Ishikawa (cell line): ENCODE results near the gene TNIP2.

ENCODE experiments used
- CEBPB ChIP-seq: IDR thresholded peaks from 2 replicates; pipeline ENCODE4 v1.6.1; 2012
- CREB1 ChIP-seq: IDR thresholded peaks from 2 replicates; pipeline ENCODE4 v1.6.1; 2012; ENCODE audit warnings: low read depth
- EGR1 ChIP-seq: IDR thresholded peaks from 2 replicates; pipeline ENCODE4 v1.6.1; 2012
- EP300 ChIP-seq: IDR thresholded peaks from 2 replicates; pipeline ENCODE4 v1.6.1; 2012; ENCODE audit warnings: borderline replicate concordance
- FOXM1 ChIP-seq: IDR thresholded peaks from 2 replicates; pipeline ENCODE4 v1.6.1; 2012; ENCODE audit warnings: low read depth, borderline replicate concordance
- MAX ChIP-seq: IDR thresholded peaks from 2 replicates; pipeline ENCODE4 v1.6.1; 2012
- NFIC ChIP-seq: IDR thresholded peaks from 2 replicates; pipeline ENCODE4 v1.6.1; 2012
- RAD21 ChIP-seq: IDR thresholded peaks from 2 replicates; pipeline ENCODE4 v1.6.1; 2012; ENCODE audit warnings: low read depth
- TAF1 ChIP-seq: IDR thresholded peaks from 2 replicates; pipeline ENCODE4 v1.6.1; 2012; ENCODE audit warnings: low read depth, mild to moderate bottlenecking
- TCF12 ChIP-seq: IDR thresholded peaks from 2 replicates; pipeline ENCODE4 v1.6.1; 2012; ENCODE audit warnings: low read depth
- TEAD4 ChIP-seq: IDR thresholded peaks from 2 replicates; pipeline ENCODE4 v1.6.1; 2012
- USF1 ChIP-seq: IDR thresholded peaks from 2 replicates; pipeline ENCODE4 v1.6.1; 2012
- YY1 ChIP-seq: IDR thresholded peaks from 2 replicates; pipeline ENCODE4 v1.6.1; 2012; ENCODE audit warnings: low read depth
- ZBTB7A ChIP-seq: IDR thresholded peaks from 2 replicates; pipeline ENCODE4 v1.6.1; 2012; ENCODE audit warnings: low read depth
- TF ChIP-seq, protein P1 (sequence below): IDR thresholded peaks from 2 replicates; pipeline ENCODE4 v1.6.1; 2012; ENCODE audit warnings: low read depth, mild to moderate bottlenecking

TNIP2 gene

DNA sequence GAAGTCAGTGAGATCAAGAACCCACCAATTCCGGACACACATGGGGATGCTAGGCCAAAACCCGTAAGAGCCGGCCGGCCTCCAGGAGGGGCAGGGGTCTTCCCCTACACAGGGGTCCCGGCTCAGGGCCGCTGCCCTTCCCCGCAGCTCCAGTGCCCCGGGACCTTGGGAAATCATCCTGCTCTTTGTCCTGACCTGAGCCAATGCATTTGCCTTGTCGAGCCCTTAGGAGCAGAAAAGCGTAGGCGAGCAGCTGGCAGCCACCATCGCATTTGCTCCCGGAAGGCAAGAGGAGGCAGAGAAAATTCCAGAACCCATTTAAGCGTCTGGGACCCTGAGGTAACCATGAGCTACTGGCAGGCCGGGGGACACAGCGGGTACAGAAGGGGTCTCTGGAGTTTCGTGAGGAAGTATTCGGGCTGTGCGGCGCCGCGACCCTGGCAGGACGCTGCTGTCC, 7.4 kb upstream of the TNIP2 start:
- TF ChIP-seq EGR1 = no peak
- no peak for TF ChIP-seq TAF1
- TF ChIP-seq, protein P1, sequence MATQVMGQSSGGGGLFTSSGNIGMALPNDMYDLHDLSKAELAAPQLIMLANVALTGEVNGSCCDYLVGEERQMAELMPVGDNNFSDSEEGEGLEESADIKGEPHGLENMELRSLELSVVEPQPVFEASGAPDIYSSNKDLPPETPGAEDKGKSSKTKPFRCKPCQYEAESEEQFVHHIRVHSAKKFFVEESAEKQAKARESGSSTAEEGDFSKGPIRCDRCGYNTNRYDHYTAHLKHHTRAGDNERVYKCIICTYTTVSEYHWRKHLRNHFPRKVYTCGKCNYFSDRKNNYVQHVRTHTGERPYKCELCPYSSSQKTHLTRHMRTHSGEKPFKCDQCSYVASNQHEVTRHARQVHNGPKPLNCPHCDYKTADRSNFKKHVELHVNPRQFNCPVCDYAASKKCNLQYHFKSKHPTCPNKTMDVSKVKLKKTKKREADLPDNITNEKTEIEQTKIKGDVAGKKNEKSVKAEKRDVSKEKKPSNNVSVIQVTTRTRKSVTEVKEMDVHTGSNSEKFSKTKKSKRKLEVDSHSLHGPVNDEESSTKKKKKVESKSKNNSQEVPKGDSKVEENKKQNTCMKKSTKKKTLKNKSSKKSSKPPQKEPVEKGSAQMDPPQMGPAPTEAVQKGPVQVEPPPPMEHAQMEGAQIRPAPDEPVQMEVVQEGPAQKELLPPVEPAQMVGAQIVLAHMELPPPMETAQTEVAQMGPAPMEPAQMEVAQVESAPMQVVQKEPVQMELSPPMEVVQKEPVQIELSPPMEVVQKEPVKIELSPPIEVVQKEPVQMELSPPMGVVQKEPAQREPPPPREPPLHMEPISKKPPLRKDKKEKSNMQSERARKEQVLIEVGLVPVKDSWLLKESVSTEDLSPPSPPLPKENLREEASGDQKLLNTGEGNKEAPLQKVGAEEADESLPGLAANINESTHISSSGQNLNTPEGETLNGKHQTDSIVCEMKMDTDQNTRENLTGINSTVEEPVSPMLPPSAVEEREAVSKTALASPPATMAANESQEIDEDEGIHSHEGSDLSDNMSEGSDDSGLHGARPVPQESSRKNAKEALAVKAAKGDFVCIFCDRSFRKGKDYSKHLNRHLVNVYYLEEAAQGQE = no peak
- TF ChIP-seq USF1 = no peak
- no peak for TF ChIP-seq NFIC
- TF ChIP-seq ZBTB7A = no peak
- no peak for TF ChIP-seq RAD21
- TF ChIP-seq TEAD4 = no peak
- no peak for TF ChIP-seq TCF12
- TF ChIP-seq MAX = no peak

- TF ChIP-seq EGR1 = no peak
- no peak for TF ChIP-seq TCF12
- no peak for TF ChIP-seq CEBPB
- TF ChIP-seq, protein P1 = no peak
- no peak for TF ChIP-seq NFIC
- no peak for TF ChIP-seq TAF1
- no peak for TF ChIP-seq TEAD4
- no peak for TF ChIP-seq MAX
- no peak for TF ChIP-seq EP300
- no peak for TF ChIP-seq CREB1
- no peak for TF ChIP-seq YY1
- TF ChIP-seq FOXM1 = no peak
- TF ChIP-seq ZBTB7A = no peak
- no peak for TF ChIP-seq USF1
- no peak for TF ChIP-seq RAD21
Observed at GRCh38 chr4:2762048-2762447, 5.9 kb upstream of the TNIP2 start.

DNA sequence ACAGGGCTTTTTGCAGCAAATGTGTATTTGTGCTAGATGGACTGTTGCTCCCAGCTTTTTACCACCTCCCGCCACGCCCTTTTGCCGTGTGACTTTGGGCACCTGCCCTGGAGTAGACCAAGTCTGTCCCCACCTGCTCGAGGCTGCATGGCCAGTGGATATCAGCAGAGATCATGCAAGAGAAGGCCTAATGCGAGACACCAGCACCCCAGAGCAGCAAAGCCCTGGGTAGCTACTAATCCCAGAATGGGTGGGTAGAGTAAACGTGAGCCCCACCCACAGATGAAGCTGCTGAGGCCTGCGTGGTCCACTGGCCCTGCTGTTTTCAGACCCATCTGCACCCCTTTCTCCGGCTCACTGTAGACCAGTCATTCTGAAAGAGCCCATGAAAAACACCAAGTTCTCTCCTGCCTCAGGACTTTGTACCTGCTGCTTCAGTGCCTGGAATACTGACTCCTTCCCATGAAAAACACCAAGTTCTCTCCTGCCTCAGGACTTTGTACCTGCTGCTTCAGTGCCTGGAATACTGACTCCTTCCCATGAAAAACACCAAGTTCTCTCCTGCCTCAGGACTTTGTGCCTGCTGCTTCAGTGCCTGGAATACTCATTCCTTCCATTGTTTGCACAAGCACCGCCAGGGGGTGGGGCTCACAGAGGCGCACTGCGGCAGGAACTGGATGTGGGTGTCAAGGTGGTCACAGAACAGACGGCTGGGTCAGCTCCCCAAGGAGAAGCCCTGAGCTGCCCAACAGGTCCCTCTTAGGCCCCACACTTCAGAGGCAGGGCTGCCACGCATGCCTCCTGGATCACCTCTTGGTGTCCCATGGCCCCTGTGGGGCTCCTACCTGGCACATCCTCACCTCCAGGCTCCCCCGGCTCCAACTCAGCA, 5.1 kb upstream of the TNIP2 start:
- no peak for TF ChIP-seq EGR1
- no peak for TF ChIP-seq NFIC
- no peak for TF ChIP-seq YY1
- TF ChIP-seq TCF12 = no peak
- TF ChIP-seq RAD21 = peak; percentile 22; the same call in 1 of the 2 replicates
- no peak for TF ChIP-seq FOXM1
- 0 out of 2 replicates have a peak, but pooled peaks have one; percentile 14 for TF ChIP-seq MAX
- no peak for TF ChIP-seq ZBTB7A

GRCh38 chr4:2757426-2757825, 1.3 kb upstream of the TNIP2 start:
- no peak for TF ChIP-seq TCF12
- TF ChIP-seq TEAD4 = no peak
- TF ChIP-seq, protein P1 = no peak
- no peak for TF ChIP-seq USF1
- no peak for TF ChIP-seq RAD21
- TF ChIP-seq CREB1 = no peak
- TF ChIP-seq EP300 = no peak
- TF ChIP-seq MAX = no peak
- no peak for TF ChIP-seq FOXM1
- TF ChIP-seq EGR1 = no peak
- no peak for TF ChIP-seq ZBTB7A
- TF ChIP-seq CEBPB = no peak
